ENCODE measurements around the gene RNF38.
"Not testable (repeated sequence)": the region's sequence is repeated elsewhere in the genome, so short reads cannot be mapped to it uniquely, and the experiment has no call there.

The RNF38 gene

DNA sequence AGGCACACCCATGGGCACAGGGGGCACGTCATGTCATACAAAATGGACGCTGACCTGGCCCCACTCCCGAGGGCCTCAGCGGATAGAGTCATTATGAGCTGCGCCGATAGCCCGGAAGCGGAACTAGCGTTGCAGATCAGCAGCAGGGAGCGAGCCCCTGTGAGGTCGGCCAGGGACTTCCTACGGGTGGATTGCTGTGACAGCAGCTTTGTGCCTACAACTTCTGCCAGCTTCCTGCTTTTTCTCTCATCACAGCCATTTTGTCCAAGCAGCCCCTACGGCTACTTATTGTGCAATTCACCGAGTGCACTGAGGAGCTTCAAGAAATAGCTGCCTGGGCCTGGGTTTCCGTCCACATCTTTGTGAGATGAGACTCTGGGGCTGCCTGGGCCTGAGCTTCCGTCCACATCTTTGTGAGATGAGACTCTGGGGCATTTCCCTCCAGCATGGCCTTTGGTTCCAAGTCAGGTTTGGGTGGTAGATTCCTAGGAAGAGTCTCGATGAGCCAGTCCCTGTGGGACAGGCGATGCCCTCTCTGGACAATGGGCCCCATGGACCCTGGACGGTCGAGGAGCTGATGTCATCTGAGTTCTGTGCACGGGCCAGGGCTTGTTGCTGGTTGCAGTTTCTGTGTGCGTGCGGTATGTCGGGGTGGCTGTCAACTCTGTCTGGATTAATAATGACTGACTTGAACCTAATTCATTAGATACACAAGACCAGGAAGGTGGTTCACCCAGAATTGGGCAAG is 74.8 kb downstream of the RNF38 start:
- Mint-ChIP-seq H3K27me3 (no peaks in the 10 kb centered on the region), H3K27ac (peak overlapping the region; percentile 56), H3K36me3 (no peaks in the 10 kb centered on the region), H3K4me3 (no peak overlapping the region), H3K9me3 (peaks cover 4% of the 10 kb centered on the region), H3K4me1 (no peaks in the 10 kb centered on the region)
- ATAC-seq = no peak

DNA sequence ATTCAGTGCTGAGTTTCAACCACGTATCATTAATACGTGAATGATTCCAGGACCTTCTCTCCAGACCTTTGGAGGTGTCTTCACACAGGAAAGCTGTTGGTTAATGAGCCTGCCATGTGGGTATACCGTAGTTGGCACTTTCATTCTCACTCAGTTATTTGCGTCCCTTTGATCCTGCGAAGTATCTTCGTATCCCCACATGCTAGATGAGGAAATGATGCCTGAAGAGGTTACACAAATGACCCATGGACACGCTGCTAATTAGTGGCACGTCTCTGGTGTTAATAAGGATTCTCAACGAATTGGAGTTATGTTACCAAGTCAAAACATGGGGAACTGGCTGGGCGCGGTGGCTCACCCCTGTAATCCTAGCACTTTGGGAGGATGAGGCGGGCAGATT is 76.1 kb downstream of the RNF38 start:
- no peak for ATAC-seq
- H3K4me1 Mint-ChIP-seq = no peaks in the 10 kb centered on the region
- H3K36me3 Mint-ChIP-seq = no peaks in the 10 kb centered on the region
- H3K4me3 Mint-ChIP-seq = no peak overlapping the region
- no peak overlapping the region for H3K27ac Mint-ChIP-seq
- peaks cover 4% of the 10 kb centered on the region for H3K27me3 Mint-ChIP-seq
- peaks cover 4% of the 10 kb centered on the region for H3K9me3 Mint-ChIP-seq

- Mint-ChIP-seq H3K9me3 (peaks cover 4% of the 10 kb centered on the region), H3K36me3 (no peaks in the 10 kb centered on the region), H3K27ac (no peak overlapping the region), H3K4me1 (no peaks in the 10 kb centered on the region), H3K4me3 (no peak overlapping the region), H3K27me3 (peaks cover 17% of the 10 kb centered on the region)
- ATAC-seq = no peak
Observed at GRCh38 chr9:36322462-36322861, 77.6 kb downstream of the RNF38 start.

DNA sequence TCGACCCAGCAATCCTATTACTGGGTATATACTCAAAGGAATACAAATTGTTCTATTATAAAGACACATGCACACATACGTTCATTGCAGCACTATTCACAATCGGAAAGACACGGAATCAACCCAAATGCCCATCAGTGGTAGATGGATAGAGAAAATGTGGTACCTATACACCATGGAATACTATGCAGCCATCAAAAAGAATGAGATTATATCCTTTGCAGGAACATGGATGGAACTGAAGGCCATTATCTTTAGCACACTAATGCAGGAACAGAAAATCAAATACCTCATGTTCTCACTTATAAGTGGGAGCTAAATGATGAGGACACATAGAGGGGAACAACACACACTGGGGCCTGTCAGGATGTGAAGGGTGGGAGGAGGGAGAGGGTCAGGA is 78.2 kb downstream of the RNF38 start:
- not testable (repeated sequence) for H3K36me3 Mint-ChIP-seq, H3K27ac Mint-ChIP-seq, H3K4me1 Mint-ChIP-seq, H3K4me3 Mint-ChIP-seq, H3K9me3 Mint-ChIP-seq, ATAC-seq
- H3K27me3 Mint-ChIP-seq = peaks cover 17% of the 10 kb centered on the region

GRCh38 chr9:36320466-36320865 is 79.6 kb downstream of the RNF38 start:
- peaks cover 4% of the 10 kb centered on the region for H3K9me3 Mint-ChIP-seq
- no peaks in the 10 kb centered on the region for H3K4me1 Mint-ChIP-seq
- H3K27ac Mint-ChIP-seq = no peak overlapping the region
- no peak overlapping the region for H3K4me3 Mint-ChIP-seq
- no peak for ATAC-seq
- peaks cover 17% of the 10 kb centered on the region for H3K27me3 Mint-ChIP-seq
- no peaks in the 10 kb centered on the region for H3K36me3 Mint-ChIP-seq

GRCh38 chr9:36319806-36320205 is 80.3 kb downstream of the RNF38 start:
- H3K4me3 Mint-ChIP-seq = no peak overlapping the region
- H3K36me3 Mint-ChIP-seq = no peaks in the 10 kb centered on the region
- peaks cover 17% of the 10 kb centered on the region for H3K27me3 Mint-ChIP-seq
- H3K27ac Mint-ChIP-seq = no peak overlapping the region
- H3K4me1 Mint-ChIP-seq = no peaks in the 10 kb centered on the region
- no peak for ATAC-seq
- H3K9me3 Mint-ChIP-seq = peaks cover 4% of the 10 kb centered on the region

GRCh38 chr9:36319183-36319582 is 80.9 kb downstream of the RNF38 start:
- no peaks in the 10 kb centered on the region for H3K36me3 Mint-ChIP-seq
- H3K9me3 Mint-ChIP-seq = peaks cover 4% of the 10 kb centered on the region
- no peak overlapping the region for H3K27ac Mint-ChIP-seq
- no peak overlapping the region for H3K4me3 Mint-ChIP-seq
- H3K27me3 Mint-ChIP-seq = peaks cover 17% of the 10 kb centered on the region
- no peak for ATAC-seq
- H3K4me1 Mint-ChIP-seq = no peaks in the 10 kb centered on the region

GRCh38 chr9:36318212-36318802 is 81.8 kb downstream of the RNF38 start:
- Mint-ChIP-seq H3K27ac (no peak overlapping the region), H3K36me3 (no peaks in the 10 kb centered on the region), H3K4me1 (no peaks in the 10 kb centered on the region), H3K9me3 (peaks cover 4% of the 10 kb centered on the region), H3K4me3 (no peak overlapping the region), H3K27me3 (peaks cover 17% of the 10 kb centered on the region)
- ATAC-seq = no peak

DNA sequence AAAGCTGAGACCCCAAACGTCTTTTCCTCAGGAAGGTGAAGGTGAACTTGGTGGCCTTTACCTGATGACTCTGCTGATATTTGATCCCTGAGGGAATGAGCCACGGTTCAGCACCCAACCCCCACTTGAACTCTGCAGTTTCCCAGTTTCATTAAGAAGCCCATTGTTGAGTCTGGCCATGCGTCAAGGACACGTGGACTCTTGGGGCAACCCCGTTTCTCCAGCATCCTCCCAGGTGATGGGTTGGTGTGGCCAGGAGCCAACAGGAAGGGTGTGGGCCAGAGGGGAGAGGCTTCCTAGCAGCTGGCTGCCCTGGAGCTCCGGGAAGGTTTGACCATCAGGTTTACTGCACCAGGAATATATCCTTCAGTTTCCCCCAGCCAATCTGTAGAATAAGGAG is 82.3 kb downstream of the RNF38 start:
- H3K27me3 Mint-ChIP-seq = peaks cover 17% of the 10 kb centered on the region
- no peaks in the 10 kb centered on the region for H3K4me1 Mint-ChIP-seq
- H3K4me3 Mint-ChIP-seq = no peak overlapping the region
- no peaks in the 10 kb centered on the region for H3K36me3 Mint-ChIP-seq
- peaks cover 4% of the 10 kb centered on the region for H3K9me3 Mint-ChIP-seq
- H3K27ac Mint-ChIP-seq = no peak overlapping the region
- ATAC-seq = no peak

DNA sequence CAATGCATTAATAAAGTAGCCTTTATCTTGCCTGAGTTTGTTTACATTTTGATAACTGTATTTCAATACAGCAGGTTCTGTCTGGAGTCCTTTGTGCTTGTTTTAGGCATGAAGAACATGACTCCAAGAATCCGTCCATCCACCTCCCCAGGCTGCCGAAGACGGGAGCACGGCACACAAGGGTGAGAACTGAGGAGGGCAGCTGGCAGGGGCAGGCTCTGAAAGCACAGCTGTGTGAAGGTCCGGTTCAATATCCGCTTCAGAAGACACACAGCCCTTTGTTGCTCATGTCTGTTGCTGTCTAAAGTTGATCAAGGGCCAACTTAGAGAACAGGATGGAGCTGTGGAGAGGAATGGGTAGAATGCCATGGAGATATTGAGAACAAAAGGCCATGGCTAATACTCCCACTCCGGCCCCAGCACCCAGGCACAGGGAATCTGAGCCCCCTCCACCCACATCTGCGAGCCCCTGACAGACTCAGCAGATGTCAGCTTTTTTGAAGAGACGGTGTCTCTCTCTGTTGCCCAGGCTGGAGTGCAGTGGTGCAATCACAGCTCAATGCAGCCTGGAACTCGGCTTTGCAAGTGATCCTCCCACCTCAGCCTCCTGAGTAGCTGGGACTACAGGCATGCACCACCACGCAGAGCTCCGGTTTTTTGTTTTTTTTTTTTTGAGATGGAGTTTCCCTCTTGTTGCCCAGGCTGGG is 83.3 kb downstream of the RNF38 start:
- ATAC-seq = no peak
- no peaks in the 10 kb centered on the region for H3K36me3 Mint-ChIP-seq
- H3K27me3 Mint-ChIP-seq = peaks cover 17% of the 10 kb centered on the region
- peaks cover under 1% of the 10 kb centered on the region for H3K9me3 Mint-ChIP-seq
- H3K4me3 Mint-ChIP-seq = no peak overlapping the region
- H3K27ac Mint-ChIP-seq = no peak overlapping the region
- no peaks in the 10 kb centered on the region for H3K4me1 Mint-ChIP-seq

DNA sequence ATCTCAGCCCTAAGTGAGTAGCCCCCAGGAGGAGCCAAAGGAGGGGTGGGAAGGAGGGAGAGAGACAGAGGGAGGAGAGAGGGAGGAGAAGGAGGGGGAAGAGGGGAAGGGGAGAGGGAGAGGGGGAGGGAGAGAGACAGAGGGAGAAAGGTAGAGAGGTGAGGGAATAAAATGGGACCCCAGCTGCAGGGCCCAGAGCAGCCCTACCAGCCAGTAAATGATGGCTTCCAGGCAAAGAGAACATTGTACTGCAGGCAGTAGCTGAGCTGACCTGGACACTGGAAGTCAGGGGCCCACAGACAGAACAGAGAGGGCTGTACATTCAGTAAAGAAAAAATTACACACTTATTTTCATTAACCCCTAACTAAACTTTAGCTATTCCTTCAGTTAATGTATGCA is 84.0 kb downstream of the RNF38 start:
- no peak for ATAC-seq
- no peaks in the 10 kb centered on the region for H3K9me3 Mint-ChIP-seq
- no peaks in the 10 kb centered on the region for H3K4me1 Mint-ChIP-seq
- H3K27ac Mint-ChIP-seq = no peak overlapping the region
- peaks cover 17% of the 10 kb centered on the region for H3K27me3 Mint-ChIP-seq
- H3K36me3 Mint-ChIP-seq = no peaks in the 10 kb centered on the region
- no peak overlapping the region for H3K4me3 Mint-ChIP-seq

GRCh38 chr9:36315283-36315682 is 84.8 kb downstream of the RNF38 start:
- H3K4me1 Mint-ChIP-seq = no peaks in the 10 kb centered on the region
- peaks cover 17% of the 10 kb centered on the region for H3K27me3 Mint-ChIP-seq
- ATAC-seq = no peak
- H3K27ac Mint-ChIP-seq = no peak overlapping the region
- H3K9me3 Mint-ChIP-seq = no peaks in the 10 kb centered on the region
- no peaks in the 10 kb centered on the region for H3K36me3 Mint-ChIP-seq
- no peak overlapping the region for H3K4me3 Mint-ChIP-seq

GRCh38 chr9:36314740-36315139 is 85.3 kb downstream of the RNF38 start:
- Mint-ChIP-seq H3K9me3 (no peaks in the 10 kb centered on the region), H3K4me1 (no peaks in the 10 kb centered on the region), H3K4me3 (no peak overlapping the region), H3K36me3 (no peaks in the 10 kb centered on the region), H3K27ac (no peak overlapping the region), H3K27me3 (peaks cover 17% of the 10 kb centered on the region)
- ATAC-seq = no peak

- Mint-ChIP-seq H3K27me3 (no peaks in the 10 kb centered on the region), H3K9me3 (no peaks in the 10 kb centered on the region), H3K4me3 (no peak overlapping the region), H3K4me1 (no peaks in the 10 kb centered on the region), H3K27ac (no peak overlapping the region), H3K36me3 (no peaks in the 10 kb centered on the region)
- no peak for ATAC-seq
Observed at GRCh38 chr9:36306471-36307306, 93.4 kb downstream of the RNF38 start.

GRCh38 chr9:36304366-36304765 is 95.7 kb downstream of the RNF38 start:
- not testable (repeated sequence) for H3K27me3 Mint-ChIP-seq, H3K27ac Mint-ChIP-seq, H3K4me3 Mint-ChIP-seq

More at GRCh38 chr9:36304366-36304765, 95.7 kb downstream of the RNF38 start:
- not testable (repeated sequence) for H3K9me3 Mint-ChIP-seq, H3K36me3 Mint-ChIP-seq, H3K4me1 Mint-ChIP-seq, ATAC-seq

Data from stimulated activated memory B cell treated with anti-CD40 and anti-IgM and Interleukin-4, amounts not matched to agents 10 μg/mL and 1 μg/mL and 100 μg/mL, for 72 hours (primary cell).